GM12878 (cell line): ENCODE results near the gene PERM1.

Experiments
- CTCF ChIP-seq, 3 experiments: IDR thresholded peaks in 2 of 3; conservative IDR thresholded peaks in 1 of 3; 2 replicates each; pipeline ENCODE4 v1.5.1; 2011; ENCODE audit warnings: low read depth in 3 of 3, low read length in 3 of 3, mild to moderate bottlenecking in 3 of 3, control low read depth in 2 of 3, moderate library complexity in 2 of 3, inconsistent platforms in 1 of 3, mixed read lengths in 1 of 3; ENCODE audit not compliant: control insufficient read depth in 2 of 3, insufficient read depth in 1 of 3; ENCODE audit errors: extremely low read depth in 1 of 3
- MLLT1 ChIP-seq: fragments of 450-650 bp; IDR thresholded peaks from 2 replicates; pipeline ENCODE4 v1.6.1; 2016; ENCODE audit warnings: mild to moderate bottlenecking
- POLR2A ChIP-seq: IDR thresholded peaks from 2 replicates; pipeline ENCODE4 v1.6.1; 2011; ENCODE audit warnings: low read depth, mild to moderate bottlenecking, low read length
- POLR2AphosphoS5 ChIP-seq: IDR thresholded peaks from 2 replicates; pipeline ENCODE4 v1.6.1; 2011; ENCODE audit warnings: mild to moderate bottlenecking, low read length, inconsistent platforms
- YY1 ChIP-seq: IDR thresholded peaks from 2 replicates; pipeline ENCODE4 v1.6.1; 2011; ENCODE audit warnings: low read depth, mild to moderate bottlenecking, low read length
- ZNF274 ChIP-seq: IDR thresholded peaks from one replicate; pipeline ENCODE4 v1.8.0; 2011; ENCODE audit not compliant: insufficient read length, insufficient read depth

- TF ChIP-seq POLR2AphosphoS5 (no peak), CTCF (IDR thresholded peaks at IDR 0.05 in 2 of 3, conservative IDR thresholded peaks at IDR 0.05 in 1 of 3; ENCODE audit: control insufficient read depth in 2 of 3, extremely low read depth in 1 of 3, insufficient read depth in 1 of 3, low read depth in 3 of 3, low read length in 3 of 3) (no peak), YY1 (no peak), ZNF274 (no peak), MLLT1 (no peak), POLR2A (no peak)
Observed at GRCh38 chr1:980137-980571, 1.7 kb downstream of the PERM1 start.
